ENCODE results near the gene PGM5.

The PGM5 gene

DNA sequence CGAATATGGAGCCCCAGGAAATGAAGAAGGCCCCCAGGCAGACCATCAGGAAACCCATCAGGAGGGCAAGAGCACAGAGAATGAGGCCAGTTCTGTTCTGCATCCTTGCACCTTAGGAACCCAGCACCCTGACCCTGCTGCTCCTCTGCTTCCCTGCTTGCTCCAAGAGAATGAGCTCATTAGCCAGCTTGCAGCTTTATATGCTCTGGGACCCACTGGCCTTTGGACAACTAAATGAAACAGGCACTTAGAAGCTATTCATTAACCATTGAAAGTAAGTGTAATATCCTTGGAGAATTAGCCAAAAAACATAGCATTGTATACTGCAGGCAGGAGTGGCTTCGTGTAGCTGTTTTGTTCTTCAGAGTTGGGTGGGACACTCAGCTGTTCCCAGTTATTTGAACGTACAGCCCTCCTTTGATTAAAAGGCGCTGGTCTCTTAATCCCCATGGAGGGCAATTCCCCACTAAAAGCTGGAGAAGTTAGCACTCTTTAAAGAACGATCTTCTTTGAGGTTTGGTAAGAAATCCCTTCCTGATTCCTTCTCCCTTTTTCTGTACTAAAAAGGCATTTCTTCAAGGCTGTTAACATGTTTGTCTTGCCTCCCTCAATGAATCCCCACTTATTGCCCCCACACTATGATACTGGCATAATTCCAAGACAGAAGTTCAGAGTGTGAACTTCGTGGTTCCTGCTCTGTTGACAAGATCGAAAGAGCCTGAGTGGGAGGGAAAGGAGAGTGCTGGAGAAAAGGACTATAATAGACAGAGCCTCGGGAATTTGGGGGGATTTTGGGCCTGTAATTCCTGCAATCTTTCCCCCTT, 184.5 kb downstream of the PGM5 start, which contains the start of gene TMEM252:
TSS of gene TMEM252 (minus strand) at position 172 of the 824 bp plus-strand sequence. CDS start at position 103, 69 bp downstream.
- no peak for DNase-seq

DNA sequence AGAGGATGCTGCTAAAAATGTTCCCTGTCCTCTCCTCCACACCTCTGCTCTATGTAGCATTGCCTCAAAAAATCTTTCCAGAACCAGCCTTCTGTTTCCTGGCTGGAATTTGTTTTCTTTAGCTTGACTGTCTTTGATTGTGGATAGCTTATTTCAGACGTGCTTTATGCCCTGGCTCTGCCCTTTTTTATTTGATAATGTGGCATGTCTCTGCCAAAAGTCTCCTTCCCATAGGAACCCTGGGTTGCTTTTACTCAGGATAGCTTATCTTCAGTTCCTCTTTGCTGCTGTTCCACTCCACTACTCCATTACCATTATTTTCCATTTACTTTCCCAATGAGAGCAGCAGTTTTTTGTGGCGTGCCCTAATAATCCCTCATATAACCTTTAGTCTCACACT, 185.2 kb downstream of the PGM5 start:
- DNase-seq, result no peak

DNA sequence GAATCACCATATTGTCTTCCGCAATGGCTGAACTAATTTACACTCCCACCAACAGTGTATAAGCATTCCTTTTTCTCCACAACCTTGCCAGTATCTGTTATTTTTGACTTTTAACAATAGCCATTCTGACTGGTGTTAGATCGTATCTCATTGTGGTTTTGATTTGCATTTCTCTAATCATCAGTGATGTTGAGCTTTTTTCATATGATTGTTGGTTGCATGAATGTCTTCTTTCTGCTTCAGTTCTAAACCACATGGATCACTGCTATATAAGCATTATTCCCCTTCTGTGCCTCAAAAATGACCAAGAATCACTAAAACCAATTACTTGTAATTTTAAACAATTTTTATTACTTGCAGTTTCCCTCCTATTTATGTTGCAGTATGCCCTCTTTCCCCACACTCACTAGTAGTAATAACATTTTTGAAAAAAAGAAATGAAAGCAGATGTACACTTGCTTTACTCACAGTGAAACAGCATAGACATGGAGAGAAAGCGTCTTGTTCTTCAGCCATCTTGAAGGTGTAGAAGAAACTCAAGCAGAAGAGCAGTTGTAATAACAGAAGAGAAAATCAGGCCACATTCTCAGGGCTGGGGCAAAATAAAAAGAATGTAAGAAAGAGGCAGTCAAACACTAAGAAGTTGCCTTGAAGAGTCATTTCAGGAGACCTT, 188.8 kb downstream of the PGM5 start:
- no peak for DNase-seq

DNA sequence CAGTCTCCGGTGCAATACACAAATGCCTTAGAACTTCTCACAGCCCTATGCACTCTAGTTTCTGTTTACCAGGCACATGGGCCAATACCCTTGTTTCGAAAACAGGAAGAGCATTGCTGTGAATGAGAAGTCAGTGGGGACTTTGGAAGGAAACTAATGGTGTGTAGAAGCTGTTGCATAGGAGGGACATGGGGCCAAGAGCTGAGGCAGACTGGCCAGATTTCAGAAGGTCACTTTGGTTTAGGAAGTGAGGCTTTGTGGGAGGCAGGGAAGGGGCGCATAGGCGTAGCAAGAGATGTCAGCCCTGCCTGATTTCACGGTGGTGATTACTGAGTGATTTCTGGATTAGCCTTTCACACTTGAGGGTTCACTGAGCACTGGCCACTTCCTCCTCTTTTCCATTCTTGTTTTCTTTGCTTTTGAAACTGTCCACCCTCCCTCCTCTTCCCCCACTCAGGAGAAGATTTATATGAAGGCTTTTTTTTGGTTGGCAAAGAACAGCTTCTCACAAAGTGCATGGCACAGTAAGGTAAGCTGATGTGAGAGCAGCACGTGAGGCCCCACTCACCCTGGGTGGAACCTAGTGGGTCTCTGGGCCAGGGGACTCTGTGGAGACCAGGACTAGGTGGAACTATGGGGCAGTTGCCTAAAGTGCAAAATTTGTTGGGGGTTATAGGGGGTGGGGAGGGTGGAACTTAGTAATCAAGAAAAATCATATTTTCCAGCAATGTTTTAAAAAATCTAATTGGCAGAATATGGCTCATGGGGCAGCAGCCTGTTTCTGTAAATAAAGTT, 190.4 kb downstream of the PGM5 start:
- no peak for DNase-seq

DNA sequence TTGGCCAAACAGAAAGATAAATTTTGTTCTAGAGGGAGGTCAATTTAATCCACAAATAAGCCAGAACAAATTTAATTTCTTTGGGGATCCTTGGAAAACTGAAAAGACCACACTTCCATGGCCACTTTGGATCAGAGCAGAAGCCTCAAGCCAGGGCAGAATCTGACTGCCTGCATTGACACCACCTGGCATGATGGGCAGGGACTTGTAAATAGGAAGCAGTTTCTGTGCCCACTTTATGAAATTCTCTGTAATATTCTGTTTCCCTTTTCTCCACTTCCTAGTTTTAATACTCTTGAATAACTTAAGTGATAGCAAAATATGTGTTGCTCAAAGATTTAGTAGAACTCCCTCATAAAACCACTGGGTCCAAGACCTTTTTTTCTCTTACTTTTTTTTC, 191.0 kb downstream of the PGM5 start:
- DNase-seq, result no peak

DNA sequence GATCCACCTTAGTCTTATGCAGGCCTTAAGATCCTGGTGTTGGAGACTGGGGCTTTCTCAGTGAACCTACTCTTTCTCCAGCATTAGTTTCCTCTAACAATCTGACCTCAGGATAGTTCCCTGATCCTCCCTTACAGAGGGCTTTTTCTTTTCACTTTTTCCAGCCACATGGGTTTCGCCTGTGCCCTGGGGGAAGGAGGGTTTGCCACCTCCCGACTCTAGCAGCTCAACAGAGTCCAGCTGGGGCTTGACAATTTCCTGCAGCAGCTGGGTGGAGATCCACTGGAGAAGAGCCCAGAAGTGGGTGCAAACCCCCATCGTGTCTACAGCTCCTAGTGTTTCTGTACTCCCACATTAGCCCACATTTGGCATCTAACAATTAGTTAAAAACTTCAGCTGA, 191.8 kb downstream of the PGM5 start:
- no peak for DNase-seq

DNA sequence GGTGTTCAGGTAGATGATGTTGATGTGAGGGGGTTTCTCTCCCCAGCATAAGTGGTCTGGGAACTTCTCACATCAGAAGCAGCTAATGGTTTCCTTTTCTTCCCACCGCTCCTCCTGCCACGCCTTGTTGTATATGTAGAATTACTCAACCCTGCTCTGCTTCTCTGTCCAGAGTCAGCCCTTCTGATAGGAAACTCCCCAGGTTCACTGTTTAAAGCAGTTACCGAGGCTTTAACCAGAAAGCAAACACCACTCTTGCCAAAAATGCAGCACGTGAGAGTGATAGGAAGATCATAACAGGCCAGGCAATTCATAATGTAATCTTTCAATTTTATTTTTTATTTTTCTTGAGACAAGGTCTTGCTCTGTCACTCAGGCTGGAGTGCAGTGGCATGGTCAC, 194.8 kb downstream of the PGM5 start:
- no peak for DNase-seq

DNA sequence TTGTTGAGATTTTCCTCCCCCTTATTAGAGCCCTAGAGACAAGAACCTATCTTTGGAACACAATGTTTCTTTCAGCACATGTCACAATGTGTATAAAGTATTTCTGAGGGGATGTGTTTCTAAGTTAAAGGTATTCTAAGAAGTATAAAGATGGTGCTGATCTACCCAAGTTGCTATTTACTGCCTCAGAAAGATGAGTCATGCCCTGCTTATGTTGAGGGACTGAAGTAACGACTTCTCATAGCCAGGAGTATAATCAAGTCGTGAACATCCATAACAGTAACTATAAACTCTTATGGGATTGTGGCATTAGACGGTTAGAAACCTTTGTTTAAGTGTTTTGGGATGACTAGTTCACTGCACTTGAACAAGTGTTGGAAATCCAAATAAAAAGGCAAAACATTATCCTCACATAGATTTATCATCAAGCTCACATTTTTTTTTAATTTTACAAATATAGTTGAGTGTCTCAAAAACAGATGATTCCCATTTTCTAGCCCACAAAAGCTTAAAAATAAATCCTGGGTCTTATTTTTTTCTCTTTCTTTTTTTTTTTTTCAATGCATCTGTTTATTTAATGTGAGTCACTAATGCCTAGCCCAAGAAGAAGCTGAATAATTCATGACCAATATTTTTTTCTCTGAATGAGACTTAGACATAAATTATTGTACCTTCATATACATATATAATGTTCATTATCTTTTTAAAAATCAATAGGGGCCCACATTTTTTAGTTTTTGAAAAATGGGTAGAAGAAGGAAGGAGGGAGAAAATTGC, 196.5 kb downstream of the PGM5 start:
- no peak for DNase-seq

DNA sequence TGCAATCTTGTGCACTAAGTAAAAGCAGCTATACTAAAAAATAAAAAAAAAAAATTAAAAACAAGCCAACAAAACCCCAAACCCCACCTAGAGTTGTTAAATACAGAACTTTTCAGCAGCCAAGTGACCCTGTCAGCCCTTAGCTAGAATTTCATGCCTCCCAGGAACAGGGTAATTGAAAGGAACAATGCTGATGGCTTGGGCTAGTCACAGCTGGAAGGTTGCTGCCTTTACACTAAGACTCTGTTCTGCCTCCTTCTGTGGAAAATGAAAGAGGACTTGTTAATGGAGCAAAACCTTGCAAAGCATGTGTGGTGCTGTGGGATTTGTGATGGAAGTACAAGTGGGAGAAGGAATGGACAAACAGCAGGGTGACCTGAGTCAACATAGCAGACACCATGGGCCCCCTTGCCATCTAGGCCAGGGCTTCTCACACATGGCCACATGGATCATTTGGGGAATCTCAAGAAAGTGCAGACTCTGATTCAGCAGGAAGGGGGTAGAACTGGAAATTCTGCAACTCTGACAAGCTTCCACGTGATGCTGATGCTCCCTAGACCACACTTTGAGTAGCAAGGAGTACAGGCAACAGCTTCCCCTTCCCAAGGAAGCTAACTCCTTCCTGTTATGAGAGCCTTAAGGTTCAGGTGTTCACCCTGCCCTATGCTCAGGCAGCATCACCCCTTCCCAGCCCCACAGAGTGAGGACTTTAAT, 199.2 kb downstream of the PGM5 start:
- no peak for DNase-seq

DNA sequence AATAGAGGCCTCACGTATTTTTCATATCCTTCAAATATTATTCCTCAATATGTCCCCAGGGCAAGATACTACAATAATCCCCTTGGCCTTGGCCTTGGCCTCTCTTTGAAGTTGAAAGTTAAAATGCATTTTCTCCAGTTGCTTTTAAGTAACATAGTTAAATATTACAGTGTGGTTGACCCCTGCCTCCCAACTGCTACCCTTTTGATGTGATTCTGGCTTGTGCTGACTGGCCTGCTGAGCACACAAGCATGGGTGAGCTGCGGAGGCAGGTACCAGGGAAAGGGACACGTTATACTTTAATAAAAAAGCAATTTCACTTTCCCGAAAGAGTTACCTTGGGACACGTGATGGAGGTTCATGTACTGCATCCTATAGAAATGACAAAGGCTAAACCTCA, 202.1 kb downstream of the PGM5 start:
- DNase-seq, result no peak

DNA sequence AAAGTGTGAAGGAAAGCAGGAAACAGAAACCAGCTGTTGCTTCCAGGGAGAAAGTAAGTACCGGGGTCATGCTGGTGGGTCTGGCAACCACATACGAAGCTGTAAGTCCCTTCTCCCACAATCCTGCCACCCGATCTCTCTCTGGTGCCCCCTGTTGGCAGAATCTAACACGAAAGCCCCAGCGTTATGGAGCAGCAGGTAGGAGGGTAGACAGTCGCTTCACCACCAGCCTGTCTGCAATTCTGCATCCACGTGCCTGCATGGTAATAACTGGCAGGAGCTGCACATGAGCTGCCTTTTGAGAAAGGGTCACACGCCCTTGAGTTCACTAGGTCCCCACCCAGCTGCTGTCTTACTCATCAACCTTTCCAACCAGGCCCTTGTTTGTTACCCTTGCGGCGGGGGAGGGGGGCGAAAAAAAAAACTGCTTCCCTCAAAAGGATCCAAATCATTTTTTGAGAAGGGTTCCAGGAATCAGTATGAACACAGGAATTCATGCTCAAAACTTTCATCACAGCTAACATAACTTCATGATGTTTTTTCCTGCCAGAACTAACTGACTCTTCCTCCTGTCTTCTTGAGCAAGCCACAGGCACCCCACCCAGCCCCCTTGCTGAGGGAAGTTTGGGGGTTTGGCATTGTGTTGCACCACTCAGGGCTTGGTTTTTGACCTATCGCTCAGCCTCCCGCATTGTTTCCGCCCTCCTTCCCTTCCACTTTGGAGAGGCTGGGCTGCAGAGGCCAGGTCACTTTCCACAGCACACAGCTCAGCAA, 203.8 kb downstream of the PGM5 start:
- DNase-seq, result peak; percentile 3 to 41

DNA sequence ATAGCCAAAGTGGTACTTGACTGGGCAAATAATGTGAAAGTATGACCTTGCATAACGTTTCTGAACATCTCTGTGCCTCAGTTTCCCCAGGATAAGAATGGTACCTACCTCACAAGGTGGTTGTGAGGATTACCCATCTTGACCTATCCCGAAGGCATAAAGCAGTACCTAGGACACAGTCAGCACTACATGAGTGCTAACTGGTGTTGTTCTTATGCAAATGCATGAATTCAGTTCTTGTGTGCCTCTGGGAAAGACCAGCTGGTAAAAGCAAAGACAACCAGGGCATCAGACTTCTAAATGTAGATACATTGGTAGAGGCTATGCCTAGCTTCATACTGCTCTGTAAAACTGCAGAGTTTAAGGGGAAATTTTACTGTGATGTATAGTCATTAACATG, 206.1 kb downstream of the PGM5 start:
- no peak for DNase-seq

DNA sequence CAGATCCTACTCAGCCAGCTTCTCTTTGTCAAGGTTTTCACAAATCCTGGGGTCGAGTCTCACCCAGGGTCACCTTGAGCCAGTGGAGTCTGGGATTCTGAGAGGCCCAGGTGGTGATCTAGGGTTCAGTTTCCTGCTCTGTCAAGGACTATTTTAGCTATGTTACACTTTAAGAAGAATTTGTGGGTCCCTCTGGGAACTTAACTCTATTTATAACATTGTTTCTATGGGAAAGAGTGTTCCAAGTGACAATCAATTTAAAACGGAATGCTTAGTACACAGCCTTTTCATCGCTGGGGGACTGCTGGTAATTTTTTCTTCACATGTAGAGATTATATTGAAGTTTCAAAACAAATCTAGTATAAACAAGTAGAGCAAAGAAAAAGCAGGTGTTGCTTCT, 211.2 kb downstream of the PGM5 start:
- DNase-seq, result no peak

DNA sequence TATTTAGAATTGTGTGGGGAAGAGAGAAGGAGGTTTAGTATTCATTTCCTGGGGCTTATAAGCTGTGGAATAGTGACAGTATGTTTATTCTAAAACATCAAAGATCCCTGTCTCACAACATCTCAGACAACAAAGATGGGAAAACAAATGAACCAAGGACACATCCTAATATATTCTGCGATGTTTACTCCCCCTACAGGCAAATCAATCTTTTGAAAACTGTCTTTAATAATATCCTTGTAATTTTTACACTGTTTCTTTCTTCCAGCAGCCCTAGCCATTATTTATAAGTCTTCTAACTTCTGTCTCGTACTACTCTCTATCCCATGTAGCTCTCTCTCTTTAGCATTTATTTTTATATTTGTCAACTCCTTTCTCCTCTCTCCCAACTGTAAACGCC, 217.7 kb downstream of the PGM5 start:
- no peak for DNase-seq

DNA sequence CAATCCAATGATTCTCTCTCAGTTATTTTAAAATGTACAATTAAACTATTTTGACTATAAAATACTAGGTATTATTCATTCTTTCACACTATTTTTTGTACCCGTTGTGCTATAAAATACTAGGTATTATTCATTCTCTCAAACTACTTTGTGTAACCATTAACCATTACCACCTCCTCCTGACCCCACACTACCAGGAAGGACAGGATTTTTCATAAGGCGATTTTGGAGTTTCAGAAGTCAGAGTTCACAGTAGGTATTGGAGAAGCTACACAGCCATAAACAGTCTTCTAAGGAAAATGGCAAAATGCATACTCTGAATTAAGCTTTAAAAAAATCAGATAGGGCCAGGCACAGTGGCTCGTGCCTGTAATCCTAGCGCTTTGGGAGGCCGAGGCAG, 219.4 kb downstream of the PGM5 start:
- DNase-seq, result no peak

DNA sequence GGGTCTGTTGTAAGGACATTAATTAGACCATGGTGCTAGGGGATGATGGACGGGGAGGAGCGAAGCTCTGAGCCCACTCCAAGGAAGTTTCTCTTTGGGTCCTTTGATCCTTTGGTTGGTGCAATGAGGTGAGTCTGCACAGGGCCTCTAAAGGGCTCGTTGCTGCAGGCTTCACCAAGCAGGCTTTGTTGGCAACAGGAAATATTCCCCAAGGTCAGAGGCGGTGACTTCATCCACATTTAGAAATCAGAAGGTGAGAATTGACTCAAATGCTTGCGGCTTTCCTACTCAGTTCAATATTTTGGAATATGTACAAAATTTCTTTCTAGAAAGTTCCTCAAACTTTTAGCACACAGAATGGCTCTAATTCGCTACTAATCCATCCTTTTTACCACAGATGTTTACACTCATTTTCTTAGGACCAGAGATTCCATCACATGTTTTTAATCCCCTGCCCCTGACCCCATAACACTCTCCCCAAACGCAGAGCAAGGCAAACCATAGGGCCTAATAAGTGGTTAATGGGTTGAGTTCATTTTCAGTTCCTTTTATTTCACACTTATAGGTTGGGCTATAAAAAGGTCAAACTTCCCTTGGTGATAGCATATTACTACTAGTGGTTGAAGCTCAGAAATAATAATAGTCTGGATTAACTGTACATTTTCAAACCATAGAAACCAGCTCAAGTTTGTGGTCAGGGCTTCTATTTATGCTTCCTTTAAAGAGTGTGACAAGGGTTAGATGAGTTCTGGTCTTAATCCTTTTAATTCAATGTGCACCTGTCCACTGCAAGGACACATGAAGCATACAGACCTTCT, 221.6 kb downstream of the PGM5 start:
- DNase-seq, result no peak
